SK-N-SH treated with all-trans-retinoic acid at 6 μM for 48 hours (cell line): ENCODE results near the gene GPN1.

Experiments
- ATAC-seq: fragments of 200-7000 bp; cut with Tn5 transposase; 3 replicates; pipeline ENCODE4 v1.9.1; 2020; ENCODE audit warnings: mild to moderate bottlenecking, moderate library complexity
- ARNTL ChIP-seq: fragments of 450-650 bp; formaldehyde crosslinking; IDR thresholded peaks from 2 replicates; pipeline ENCODE4 v1.5.0; 2020; ENCODE audit warnings: low read depth, mild to moderate bottlenecking, moderate library complexity, borderline replicate concordance
- BACH2 ChIP-seq: fragments of 250-450 bp; sonication (Bioruptor Pico); IDR thresholded peaks from 2 replicates; pipeline ENCODE4 v1.9.0; 2021; ENCODE audit warnings: mild to moderate bottlenecking, borderline replicate concordance
- CSDC2 ChIP-seq: fragments of 250-450 bp; sonication (Bioruptor Pico); IDR thresholded peaks from 2 replicates; pipeline ENCODE4 v1.5.0; 2020; ENCODE audit warnings: mild to moderate bottlenecking, moderate library complexity
- ESRRG ChIP-seq: fragments of 250-450 bp; sonication (Bioruptor Pico); IDR thresholded peaks from 2 replicates; pipeline ENCODE4 v1.6.1; 2021; ENCODE audit warnings: mild to moderate bottlenecking
- GLIS3 ChIP-seq: fragments of 250-450 bp; sonication (Bioruptor Pico); IDR thresholded peaks from 2 replicates; pipeline ENCODE4 v1.5.0; 2020; ENCODE audit warnings: mild to moderate bottlenecking, moderate library complexity
- ISL1 ChIP-seq: fragments of 250-450 bp; sonication (Bioruptor Pico); IDR thresholded peaks from 2 replicates; pipeline ENCODE4 v2.1.2; 2022; ENCODE audit warnings: mild to moderate bottlenecking, moderate library complexity
- OSR1 ChIP-seq: fragments of 250-450 bp; sonication (Bioruptor Pico); IDR thresholded peaks from 2 replicates; pipeline ENCODE4 v1.8.0; 2022; ENCODE audit warnings: moderate library complexity, mild to moderate bottlenecking, inconsistent platforms
- PATZ1 ChIP-seq: fragments of 250-450 bp; sonication (Bioruptor Pico); IDR thresholded peaks from 2 replicates; pipeline ENCODE4 v1.8.0; 2020; ENCODE audit warnings: mild to moderate bottlenecking, moderate library complexity, borderline replicate concordance
- POU6F1 ChIP-seq: fragments of 250-450 bp; sonication (Bioruptor Pico); IDR thresholded peaks from 2 replicates; pipeline ENCODE4 v1.8.0; 2021; ENCODE audit warnings: low read depth, mild to moderate bottlenecking, moderate library complexity, borderline replicate concordance
- PPARA ChIP-seq: fragments of 250-450 bp; sonication (Bioruptor Pico); IDR thresholded peaks from 2 replicates; pipeline ENCODE4 v1.5.0; 2020; ENCODE audit warnings: mild to moderate bottlenecking, borderline replicate concordance
- RARB ChIP-seq: fragments of 250-450 bp; sonication (Bioruptor Pico); IDR thresholded peaks from 2 replicates; pipeline ENCODE4 v1.8.0; 2021; ENCODE audit warnings: mild to moderate bottlenecking, moderate library complexity
- SNAI2 ChIP-seq: fragments of 250-450 bp; sonication (Bioruptor Pico); IDR thresholded peaks from 2 replicates; pipeline ENCODE4 v1.5.0; 2020; ENCODE audit warnings: mild to moderate bottlenecking, moderate library complexity
- TCF4 ChIP-seq: fragments of 250-450 bp; sonication (Bioruptor Pico); IDR thresholded peaks from 2 replicates; pipeline ENCODE4 v1.8.0; 2021; ENCODE audit warnings: mild to moderate bottlenecking, moderate library complexity, borderline replicate concordance
- TOX ChIP-seq: fragments of 250-450 bp; sonication (Bioruptor Pico); IDR thresholded peaks from 2 replicates; pipeline ENCODE4 v1.8.0; 2021; ENCODE audit warnings: mild to moderate bottlenecking, moderate library complexity, borderline replicate concordance
- ZFP3 ChIP-seq: fragments of 250-450 bp; sonication (Bioruptor Pico); IDR thresholded peaks from 2 replicates; pipeline ENCODE4 v1.5.0; 2020; ENCODE audit warnings: mild to moderate bottlenecking, moderate library complexity
- ZNF565 ChIP-seq: fragments of 450-650 bp; formaldehyde crosslinking; conservative IDR thresholded peaks from 2 replicates; pipeline ENCODE4 v1.5.0; 2020; ENCODE audit warnings: low read depth, mild to moderate bottlenecking, moderate library complexity
- ZNF70 ChIP-seq: fragments of 450-650 bp; formaldehyde crosslinking; IDR thresholded peaks from 2 replicates; pipeline ENCODE4 v1.5.0; 2020; ENCODE audit warnings: mild to moderate bottlenecking, moderate library complexity
- ZNF8 ChIP-seq: fragments of 450-650 bp; formaldehyde crosslinking; IDR thresholded peaks from 2 replicates; pipeline ENCODE4 v1.5.0; 2020; ENCODE audit warnings: mild to moderate bottlenecking, moderate library complexity
- TF ChIP-seq, protein P1 (sequence below): fragments of 250-450 bp; sonication (Bioruptor Pico); IDR thresholded peaks from 2 replicates; pipeline ENCODE4 v1.5.1; 2020; ENCODE audit warnings: low read depth, mild to moderate bottlenecking, moderate library complexity
- TF ChIP-seq, protein P2 (sequence below): fragments of 250-450 bp; sonication (Bioruptor Pico); IDR thresholded peaks from 2 replicates; pipeline ENCODE4 v1.5.0; 2020; ENCODE audit warnings: mild to moderate bottlenecking, moderate library complexity

GPN1 gene

DNA sequence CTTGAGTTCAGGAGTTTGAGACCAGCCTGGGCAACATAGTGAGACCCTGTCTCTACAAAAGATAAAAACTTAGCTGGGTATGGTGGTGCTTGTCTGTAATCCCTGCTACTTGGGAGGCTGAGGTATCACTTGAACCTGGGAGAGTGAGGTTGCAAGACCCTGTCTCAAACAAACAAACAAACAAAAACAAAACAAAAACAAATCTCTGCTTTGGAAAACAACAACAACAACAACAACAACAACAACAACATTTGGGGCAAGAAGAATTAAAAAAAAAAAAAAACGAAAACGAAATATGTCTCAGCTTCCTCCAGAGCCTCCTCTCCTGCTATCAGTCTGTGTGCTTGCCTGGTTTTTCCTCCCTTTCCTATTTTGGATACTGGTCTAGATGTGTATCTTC, 51.7 kb downstream of the GPN1 start (continued):
- TF ChIP-seq, protein P1, sequence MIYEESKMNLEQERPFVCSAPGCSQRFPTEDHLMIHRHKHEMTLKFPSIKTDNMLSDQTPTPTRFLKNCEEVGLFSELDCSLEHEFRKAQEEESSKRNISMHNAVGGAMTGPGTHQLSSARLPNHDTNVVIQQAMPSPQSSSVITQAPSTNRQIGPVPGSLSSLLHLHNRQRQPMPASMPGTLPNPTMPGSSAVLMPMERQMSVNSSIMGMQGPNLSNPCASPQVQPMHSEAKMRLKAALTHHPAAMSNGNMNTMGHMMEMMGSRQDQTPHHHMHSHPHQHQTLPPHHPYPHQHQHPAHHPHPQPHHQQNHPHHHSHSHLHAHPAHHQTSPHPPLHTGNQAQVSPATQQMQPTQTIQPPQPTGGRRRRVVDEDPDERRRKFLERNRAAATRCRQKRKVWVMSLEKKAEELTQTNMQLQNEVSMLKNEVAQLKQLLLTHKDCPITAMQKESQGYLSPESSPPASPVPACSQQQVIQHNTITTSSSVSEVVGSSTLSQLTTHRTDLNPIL (CRISPR knock-in tag) = no peak
- TF ChIP-seq ZNF565 (CRISPR knock-in tag) = no peak
- no peak for TF ChIP-seq TOX (CRISPR knock-in tag)

GRCh38 chr2:27681841-27682240, 53.0 kb downstream of the GPN1 start:
- TF ChIP-seq BACH2 (CRISPR knock-in tag) (no peak), POU6F1 (CRISPR knock-in tag) (no peak), TOX (CRISPR knock-in tag) (no peak), ZFP3 (no peak), ESRRG (CRISPR knock-in tag) (no peak), RARB (CRISPR knock-in tag) (no peak), ARNTL (CRISPR knock-in tag) (no peak), CSDC2 (CRISPR knock-in tag) (no peak), SNAI2 (CRISPR knock-in tag) (no peak), ZNF565 (CRISPR knock-in tag) (no peak), OSR1 (CRISPR knock-in tag) (no peak), TCF4 (CRISPR knock-in tag) (no peak), GLIS3 (CRISPR knock-in tag) (no peak)
- TF ChIP-seq, protein P2, sequence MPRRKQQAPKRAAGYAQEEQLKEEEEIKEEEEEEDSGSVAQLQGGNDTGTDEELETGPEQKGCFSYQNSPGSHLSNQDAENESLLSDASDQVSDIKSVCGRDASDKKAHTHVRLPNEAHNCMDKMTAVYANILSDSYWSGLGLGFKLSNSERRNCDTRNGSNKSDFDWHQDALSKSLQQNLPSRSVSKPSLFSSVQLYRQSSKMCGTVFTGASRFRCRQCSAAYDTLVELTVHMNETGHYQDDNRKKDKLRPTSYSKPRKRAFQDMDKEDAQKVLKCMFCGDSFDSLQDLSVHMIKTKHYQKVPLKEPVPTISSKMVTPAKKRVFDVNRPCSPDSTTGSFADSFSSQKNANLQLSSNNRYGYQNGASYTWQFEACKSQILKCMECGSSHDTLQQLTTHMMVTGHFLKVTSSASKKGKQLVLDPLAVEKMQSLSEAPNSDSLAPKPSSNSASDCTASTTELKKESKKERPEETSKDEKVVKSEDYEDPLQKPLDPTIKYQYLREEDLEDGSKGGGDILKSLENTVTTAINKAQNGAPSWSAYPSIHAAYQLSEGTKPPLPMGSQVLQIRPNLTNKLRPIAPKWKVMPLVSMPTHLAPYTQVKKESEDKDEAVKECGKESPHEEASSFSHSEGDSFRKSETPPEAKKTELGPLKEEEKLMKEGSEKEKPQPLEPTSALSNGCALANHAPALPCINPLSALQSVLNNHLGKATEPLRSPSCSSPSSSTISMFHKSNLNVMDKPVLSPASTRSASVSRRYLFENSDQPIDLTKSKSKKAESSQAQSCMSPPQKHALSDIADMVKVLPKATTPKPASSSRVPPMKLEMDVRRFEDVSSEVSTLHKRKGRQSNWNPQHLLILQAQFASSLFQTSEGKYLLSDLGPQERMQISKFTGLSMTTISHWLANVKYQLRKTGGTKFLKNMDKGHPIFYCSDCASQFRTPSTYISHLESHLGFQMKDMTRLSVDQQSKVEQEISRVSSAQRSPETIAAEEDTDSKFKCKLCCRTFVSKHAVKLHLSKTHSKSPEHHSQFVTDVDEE = no peak
- TF ChIP-seq, protein P1 (CRISPR knock-in tag) = no peak
- peak; percentile 14; the same call in 2 of the 3 replicates for ATAC-seq

DNA sequence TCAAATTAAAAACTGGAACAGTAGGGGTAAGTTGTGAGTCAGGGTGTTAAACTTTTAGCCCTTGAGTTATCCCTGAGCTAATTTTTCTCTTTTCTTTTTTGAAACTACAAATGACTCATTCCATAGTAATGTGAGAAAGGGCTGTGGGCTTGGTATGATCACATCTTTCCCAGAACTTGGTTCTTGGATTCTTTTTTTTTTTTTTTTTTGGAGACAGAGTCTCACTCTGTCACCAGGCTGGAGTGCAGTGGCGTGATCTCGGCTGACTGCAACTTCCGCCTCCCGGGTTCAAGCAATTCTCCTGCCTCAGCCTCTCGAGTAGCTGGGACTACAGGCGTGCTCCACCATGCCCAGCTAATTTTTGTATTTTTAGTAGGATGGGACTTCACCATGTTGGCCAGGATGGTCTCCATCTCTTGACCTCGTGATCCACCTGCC, 53.5 kb downstream of the GPN1 start:
- ATAC-seq = peak; percentile 74
- TF ChIP-seq CSDC2 (CRISPR knock-in tag) (0 out of 2 replicates have a peak, but pooled peaks have one; percentile 76), ISL1 (CRISPR knock-in tag) (0 out of 2 replicates have a peak, but pooled peaks have one; percentile 21)

DNA sequence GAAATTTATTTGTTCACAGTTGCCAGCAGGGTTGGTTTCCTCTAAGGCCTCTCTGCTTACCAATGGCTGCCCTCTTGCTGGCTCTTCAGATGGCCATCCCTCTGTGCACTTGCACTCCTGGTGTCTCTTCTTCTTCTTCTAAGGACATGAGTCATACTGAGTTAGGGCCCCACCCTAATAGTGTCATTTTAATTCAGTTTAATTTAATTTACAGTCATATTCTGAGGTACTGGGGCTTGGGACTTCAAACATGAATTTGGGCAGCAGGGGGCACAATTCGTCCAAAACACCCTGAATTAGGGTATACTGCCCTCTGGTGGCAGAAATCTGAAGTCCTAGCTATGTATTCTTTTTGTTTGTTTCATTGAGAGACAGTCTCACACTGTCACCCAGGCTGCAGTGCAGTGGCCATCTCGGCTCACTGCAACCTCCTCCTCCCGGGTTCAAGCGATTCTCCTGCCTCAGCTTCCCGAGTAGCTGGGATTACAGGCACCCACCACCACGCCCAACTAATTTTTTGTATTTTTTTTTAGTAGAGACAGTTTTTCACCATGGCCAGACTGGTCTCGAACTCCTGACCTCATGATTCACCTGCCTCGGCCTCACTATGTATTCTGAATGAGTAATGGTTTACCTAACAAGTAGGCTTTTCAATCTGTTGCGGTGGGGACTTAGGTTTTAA, 54.7 kb downstream of the GPN1 start:
- ATAC-seq = peak; percentile 86
- TF ChIP-seq, protein P2 = no peak
- TF ChIP-seq CSDC2 (CRISPR knock-in tag) (peak; percentile 96), OSR1 (CRISPR knock-in tag) (no peak), PPARA (CRISPR knock-in tag) (no peak; the same call in 1 of the 2 replicates), GLIS3 (CRISPR knock-in tag) (no peak), ISL1 (CRISPR knock-in tag) (peak; percentile 71), ZFP3 (peak; percentile 83), ZNF8 (CRISPR knock-in tag) (no peak), ESRRG (CRISPR knock-in tag) (peak; percentile 72; the same call in 1 of the 2 replicates), SNAI2 (CRISPR knock-in tag) (peak; percentile 94), ZNF565 (CRISPR knock-in tag) (0 out of 2 replicates have a peak, but pooled peaks have one; percentile 6), ZNF70 (CRISPR knock-in tag) (0 out of 2 replicates have a peak, but pooled peaks have one; percentile 0), PATZ1 (CRISPR knock-in tag) (peak; percentile 77; the same call in 1 of the 2 replicates), ARNTL (CRISPR knock-in tag) (no peak)
- TF ChIP-seq, protein P1 (CRISPR knock-in tag) = peak; percentile 49; the same call in 1 of the 2 replicates
